Caco-2 (cell line): ENCODE data around the gene LHX3. TPM values are rescaled to one million over a fixed set of nuclear protein-coding genes. Genes with fewer than 3 reads are reported as not detected.

Experiments used
- BruUV-seq: library from RNA; stranded (reverse); fragments of 400-500 nt; replicated peaks from 2 replicates; lab custom pipeline; 2021; lab: Mats Ljungman, UMichigan
- CTCF ChIA-PET: fragments of 300-600 bp; sonication (Branson Sonifier 250); formaldehyde crosslinking; loops from one replicate; lab custom pipeline; 2022; ENCODE audit warnings: antibody characterized with exemption; lab: Charles Lee
- POLR2A ChIA-PET: fragments of 300-600 bp; sonication (Branson Sonifier 250); formaldehyde crosslinking; loops from one replicate; lab custom pipeline; 2022; ENCODE audit warnings: antibody characterized with exemption; lab: Charles Lee
- DNase-seq, 2 experiments: peaks; one replicate each; pipeline versions ENCODE4 v3.0.0 to v3.0.0-alpha.2; 2020 to 2022
- H3K27me3 ChIP-seq: replicated peaks from 2 replicates; pipeline ENCODE4 v1.6.0; 2011; ENCODE audit warnings: low read length; ENCODE audit not compliant: control insufficient read depth, insufficient read depth
- H3K36me3 ChIP-seq: 2 replicates; pipeline ENCODE4 v1.5.1; 2011; ENCODE audit warnings: low read length; ENCODE audit not compliant: control insufficient read depth, insufficient read depth
- H3K4me1 ChIP-seq: fragments of 250-450 bp; sonication (Bioruptor Pico); 2 replicates; pipeline ENCODE4 v1.5.1; 2020; ENCODE audit warnings: mild to moderate bottlenecking
- H3K4me3 ChIP-seq: 2 replicates; pipeline ENCODE4 v1.5.1; 2011; ENCODE audit warnings: low read depth, mild to moderate bottlenecking, control low read depth, low read length
- H3K9me3 ChIP-seq: fragments of 250-450 bp; sonication (Bioruptor Pico); 2 replicates; pipeline ENCODE4 v1.5.1; 2020; ENCODE audit warnings: mild to moderate bottlenecking, moderate library complexity
- H3K27ac Mint-ChIP-seq: one replicate; pipeline ENCODE4 v1.8.0; 2022; ENCODE audit warnings: mixed read lengths; ENCODE audit not compliant: unreplicated experiment
- H3K27me3 Mint-ChIP-seq: one replicate; pipeline ENCODE4 v1.8.0; 2022; ENCODE audit warnings: mixed read lengths; ENCODE audit not compliant: insufficient read depth, unreplicated experiment
- H3K36me3 Mint-ChIP-seq: one replicate; pipeline ENCODE4 v1.8.0; 2022; ENCODE audit warnings: mild to moderate bottlenecking, mixed read lengths; ENCODE audit not compliant: insufficient read depth, unreplicated experiment
- H3K4me1 Mint-ChIP-seq: one replicate; pipeline ENCODE4 v1.8.0; 2022; ENCODE audit warnings: low read depth, mixed read lengths; ENCODE audit not compliant: unreplicated experiment
- H3K4me3 Mint-ChIP-seq: one replicate; pipeline ENCODE4 v1.8.0; 2022; ENCODE audit warnings: mild to moderate bottlenecking, moderate library complexity, mixed read lengths; ENCODE audit not compliant: unreplicated experiment
- H3K9me3 Mint-ChIP-seq: one replicate; pipeline ENCODE4 v1.8.0; 2022; ENCODE audit warnings: mixed read lengths; ENCODE audit not compliant: unreplicated experiment
- intact Hi-C: fragments of 100-400 bp; cut with micrococcal nuclease; formaldehyde crosslinking; loops from one replicate; pipeline ENCODE4 v1.10.0; 2022; ENCODE audit not compliant: unreplicated experiment
- total RNA-seq: library from RNA; stranded (reverse); gene quantifications from 2 replicates; pipeline ENCODE4 v1.2.3, GENCODE V29; 2022
- TF ChIP-seq, protein P1 (sequence below), 2 experiments: fragments of 200-600 bp in 1 of 2; IDR thresholded peaks; 1 replicate in 1 of 2; 2 replicates in 1 of 2; pipeline versions ENCODE4 v1.5.1 to v1.8.0; 2011 to 2022; ENCODE audit warnings: antibody characterized with exemption in 1 of 2, control low read depth in 1 of 2, inconsistent platforms in 1 of 2, low read depth in 1 of 2, low read length in 1 of 2, mild to moderate bottlenecking in 1 of 2, moderate library complexity in 1 of 2; ENCODE audit not compliant: insufficient read depth in 1 of 2, severe bottlenecking in 1 of 2, unreplicated experiment in 1 of 2

Gene LHX3
- total RNA-seq, 1 experiment from 2014 or later, result 1.2 TPM

DNA sequence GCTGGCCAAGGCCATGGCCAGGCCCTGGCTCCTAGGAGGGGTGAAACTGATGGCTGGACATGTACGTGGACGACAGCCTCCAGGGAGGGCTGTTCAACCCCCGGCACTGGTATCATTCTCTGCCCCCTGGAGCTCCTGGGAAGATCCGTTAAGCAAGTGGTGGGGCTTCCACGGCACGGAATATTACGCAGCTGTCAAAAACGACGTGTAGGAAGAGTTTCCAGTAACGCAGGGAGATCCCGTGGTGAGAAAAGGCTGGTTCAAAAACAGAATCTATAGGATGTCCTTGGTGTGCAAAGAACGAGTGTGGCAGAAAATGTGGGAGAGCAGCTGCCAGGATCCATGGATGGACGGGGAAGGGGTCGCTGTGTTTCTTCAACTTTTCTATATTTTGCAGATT, 50.0 kb downstream of the LHX3 start:
- CTCF ChIA-PET, result interaction anchor here (0.6 kb wide), 1 partner anchor 103 kb away, joined by 3 read pairs; no protein-coding TSS in a partner anchor
- BruUV-seq, result no TSS peak
- Histone ChIP-seq H3K27me3 (no peaks in the 10 kb centered on the region), H3K4me1 (no peaks in the 10 kb centered on the region), H3K36me3 (no peaks in the 10 kb centered on the region), H3K4me3 (no peak overlapping the region), H3K9me3 (no peaks in the 10 kb centered on the region)
- H3K4me3 Mint-ChIP-seq, result no peak overlapping the region
- no peaks in the 10 kb centered on the region for H3K4me1 Mint-ChIP-seq
- no peak for DNase-seq
- no peaks in the 10 kb centered on the region for H3K27me3 Mint-ChIP-seq
- no peaks in the 10 kb centered on the region for H3K36me3 Mint-ChIP-seq
- intact Hi-C loops, result no loop called here
- TF ChIP-seq, protein P1, sequence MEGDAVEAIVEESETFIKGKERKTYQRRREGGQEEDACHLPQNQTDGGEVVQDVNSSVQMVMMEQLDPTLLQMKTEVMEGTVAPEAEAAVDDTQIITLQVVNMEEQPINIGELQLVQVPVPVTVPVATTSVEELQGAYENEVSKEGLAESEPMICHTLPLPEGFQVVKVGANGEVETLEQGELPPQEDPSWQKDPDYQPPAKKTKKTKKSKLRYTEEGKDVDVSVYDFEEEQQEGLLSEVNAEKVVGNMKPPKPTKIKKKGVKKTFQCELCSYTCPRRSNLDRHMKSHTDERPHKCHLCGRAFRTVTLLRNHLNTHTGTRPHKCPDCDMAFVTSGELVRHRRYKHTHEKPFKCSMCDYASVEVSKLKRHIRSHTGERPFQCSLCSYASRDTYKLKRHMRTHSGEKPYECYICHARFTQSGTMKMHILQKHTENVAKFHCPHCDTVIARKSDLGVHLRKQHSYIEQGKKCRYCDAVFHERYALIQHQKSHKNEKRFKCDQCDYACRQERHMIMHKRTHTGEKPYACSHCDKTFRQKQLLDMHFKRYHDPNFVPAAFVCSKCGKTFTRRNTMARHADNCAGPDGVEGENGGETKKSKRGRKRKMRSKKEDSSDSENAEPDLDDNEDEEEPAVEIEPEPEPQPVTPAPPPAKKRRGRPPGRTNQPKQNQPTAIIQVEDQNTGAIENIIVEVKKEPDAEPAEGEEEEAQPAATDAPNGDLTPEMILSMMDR (IDR thresholded peaks at IDR 0.05; ENCODE audit: insufficient read depth in 1 of 2, low read depth in 1 of 2, low read length in 1 of 2, severe bottlenecking in 1 of 2, unreplicated experiment in 1 of 2), result no peak
- POLR2A ChIA-PET, result no interaction called here
- H3K9me3 Mint-ChIP-seq, result no peaks in the 10 kb centered on the region
- no peak overlapping the region for H3K27ac Mint-ChIP-seq

DNA sequence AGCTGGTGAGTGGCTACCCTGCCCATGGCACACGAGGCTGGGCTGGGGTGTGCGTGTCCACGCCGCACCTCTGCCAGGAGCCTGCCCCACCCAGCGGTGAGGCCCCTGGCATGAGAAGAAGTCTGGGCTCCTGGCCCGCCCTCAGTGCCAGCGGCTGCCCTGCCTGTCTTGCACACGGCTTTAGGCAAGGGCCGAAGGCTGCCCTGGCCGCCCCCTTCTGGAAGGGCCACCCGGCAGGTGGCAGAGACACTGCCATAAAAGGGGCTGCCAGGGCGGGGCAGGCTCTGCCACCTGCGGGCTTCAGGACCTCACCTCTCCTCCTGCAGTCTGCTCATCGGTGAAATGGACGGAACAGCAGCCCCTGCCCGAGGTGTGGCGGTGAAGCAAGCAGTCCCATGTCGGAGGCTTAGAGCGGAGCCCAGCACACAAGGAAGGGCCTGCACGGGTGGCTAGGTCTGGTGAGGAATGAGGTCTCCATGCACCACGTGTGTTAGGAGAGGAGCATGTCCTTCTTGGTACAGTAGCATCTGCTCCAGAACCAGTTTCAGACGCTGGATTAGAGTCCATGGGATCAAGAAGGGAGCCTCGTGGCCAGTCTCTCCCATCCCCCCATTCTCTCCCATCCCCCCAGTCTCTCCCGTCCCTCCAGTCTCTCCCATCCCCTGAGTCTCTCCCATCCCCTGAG, 51.4 kb downstream of the LHX3 start:
- Histone ChIP-seq H3K27me3 (no peaks in the 10 kb centered on the region), H3K4me1 (no peaks in the 10 kb centered on the region), H3K36me3 (no peaks in the 10 kb centered on the region), H3K4me3 (no peak overlapping the region), H3K9me3 (no peaks in the 10 kb centered on the region)
- H3K36me3 Mint-ChIP-seq, result no peaks in the 10 kb centered on the region
- H3K27ac Mint-ChIP-seq, result no peak overlapping the region
- intact Hi-C loops, result no loop called here
- no peak overlapping the region for H3K4me3 Mint-ChIP-seq
- TF ChIP-seq, protein P1 (IDR thresholded peaks at IDR 0.05; ENCODE audit: insufficient read depth in 1 of 2, low read depth in 1 of 2, low read length in 1 of 2, severe bottlenecking in 1 of 2, unreplicated experiment in 1 of 2), result no peak
- no peak for DNase-seq
- no peaks in the 10 kb centered on the region for H3K27me3 Mint-ChIP-seq
- ChIA-PET CTCF (no interaction called here), POLR2A (no interaction called here)
- no TSS peak for BruUV-seq
- H3K9me3 Mint-ChIP-seq, result no peaks in the 10 kb centered on the region
- H3K4me1 Mint-ChIP-seq, result no peaks in the 10 kb centered on the region

DNA sequence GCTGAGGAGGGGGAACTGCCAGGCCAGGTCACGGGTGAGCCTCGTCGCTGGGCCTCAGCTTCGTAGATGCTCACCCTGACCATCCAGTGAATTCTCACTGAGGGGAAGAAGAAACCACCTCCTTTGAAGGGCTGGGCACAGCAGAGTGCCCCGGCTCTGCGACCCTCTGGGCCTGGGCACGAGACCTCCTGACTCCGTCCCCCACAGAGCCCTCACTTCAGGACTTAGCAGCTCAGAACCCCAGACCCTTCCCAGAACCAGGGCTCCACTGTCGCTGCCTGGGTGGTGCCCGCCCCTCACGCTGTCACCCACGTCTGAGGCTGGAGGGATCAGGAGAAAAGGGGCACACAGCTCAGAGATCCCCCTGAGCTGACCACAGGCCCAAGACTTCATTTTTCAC, 52.0 kb downstream of the LHX3 start:
- no peaks in the 10 kb centered on the region for H3K27me3 Mint-ChIP-seq
- DNase-seq, result no peak
- TF ChIP-seq, protein P1 (IDR thresholded peaks at IDR 0.05; ENCODE audit: insufficient read depth in 1 of 2, low read depth in 1 of 2, low read length in 1 of 2, severe bottlenecking in 1 of 2, unreplicated experiment in 1 of 2), result no peak
- no peak overlapping the region for H3K27ac Mint-ChIP-seq
- H3K4me1 Mint-ChIP-seq, result no peaks in the 10 kb centered on the region
- intact Hi-C loops, result no loop called here
- no TSS peak for BruUV-seq
- no peaks in the 10 kb centered on the region for H3K36me3 Mint-ChIP-seq
- Histone ChIP-seq H3K4me1 (no peaks in the 10 kb centered on the region), H3K4me3 (no peak overlapping the region), H3K27me3 (no peaks in the 10 kb centered on the region), H3K36me3 (no peaks in the 10 kb centered on the region), H3K9me3 (no peaks in the 10 kb centered on the region)
- no peaks in the 10 kb centered on the region for H3K9me3 Mint-ChIP-seq
- POLR2A ChIA-PET, result no interaction called here
- CTCF ChIA-PET, result interaction anchor here (0.7 kb wide), 1 partner anchor 9 kb away, joined by 3 read pairs; no protein-coding TSS in a partner anchor
- H3K4me3 Mint-ChIP-seq, result no peak overlapping the region
